Heart left ventricle (tissue), 13 donors: ENCODE measurements around the gene TEKT2.

Experiments
- CTCF ChIP-seq, 12 donors: fragments of 200-600 bp; sonication (generic) in 4 of 12; IDR thresholded peaks; one replicate each; pipeline versions ENCODE4 v1.5.0 to v1.8.0; 2018 to 2022; ENCODE audit warnings: antibody characterized with exemption in 12 of 12, mild to moderate bottlenecking in 5 of 12
- POLR2A ChIP-seq, 2 donors: fragments of 450-650 bp; IDR thresholded peaks; one replicate each; pipeline ENCODE4 v1.6.1; 2017; ENCODE audit warnings: antibody characterized with exemption in 2 of 2, mild to moderate bottlenecking in 2 of 2, moderate library complexity in 2 of 2
- donor health status: ischemic (EF 13 %, LVEDD 7.1; RV severe dilation, severe dysfunction).
- donor health status: DM: no; HTN: yes; CAD: no.
- donor health status: DM: no; HTN: no; CAD: no.
- donor health status: ischemic (EF 25% LVEDD 6.9; RV normal size, moderate dysfunction).
- donor health status: ischemic (EF 25% LVEDD 5.7; RV mildly dilated, moderate dysfunction).
- donor health status: ischemic (EF 35%, LVEDD 5.7; RV mildly dilated, moderate dysfunction).
- donor health status: nonischemic (EF 11% LVEDD 7.7; RV severe dilation, severe dysfunction).
- donor health status: DM: yes; HTN: yes; CAD: no.
- donor health status: PGD.
- donor health status: ischemic (EF 29% LVEDD 5.4; RV normal size, mild dysfunction).
- donor health status: nonischemic (EF 23%, LVEDD 6.1; RV moderate dilation, normal function).

DNA sequence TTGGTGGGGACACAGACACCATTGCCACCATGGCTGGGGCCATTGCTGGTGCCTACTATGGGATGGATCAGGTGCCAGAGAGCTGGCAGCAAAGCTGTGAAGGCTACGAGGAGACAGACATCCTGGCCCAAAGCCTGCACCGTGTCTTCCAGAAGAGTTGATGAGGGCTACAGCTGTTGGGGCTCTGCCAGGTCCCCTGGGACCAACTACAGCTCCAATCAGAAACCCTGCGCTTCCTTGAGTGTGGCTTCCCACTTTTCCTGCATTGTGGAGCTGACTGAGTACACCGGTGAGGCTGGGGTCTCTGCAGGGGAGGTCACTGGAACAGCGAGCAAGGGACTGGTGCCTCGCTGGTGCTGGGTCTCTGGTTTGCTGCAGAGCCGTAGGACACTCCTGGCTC lies 9.3 kb downstream of the TEKT2 start:
- no peak for TF ChIP-seq CTCF (IDR thresholded peaks at IDR 0.05)
- TF ChIP-seq POLR2A (IDR thresholded peaks at IDR 0.05), result no peak
